DMS114 treated with DMSO at 0.1 percent for 48 hours (cell line): ENCODE results near the gene HOXA9.

Experiments
- DNase-seq: peaks from one replicate; lab custom pipeline; 2025; ENCODE audit not compliant: unreplicated experiment; lab: John Stamatoyannopoulos, UW

HOXA9 gene

GRCh38 chr7:27201580-27202017 is 36.3 kb upstream of the HOXA9 start:
- no peak for DNase-seq

GRCh38 chr7:27200761-27201579 is 35.6 kb upstream of the HOXA9 start:
- DNase-seq, result no peak

- DNase-seq, result no peak
These were observed 34.8 kb upstream of the HOXA9 start, which contains the start of gene HOXA13 for GRCh38 chr7:27199849-27200760. HOXA13 (minus strand) TSS chr7:27200091; CDS start chr7:27200077, 14 bp downstream.

GRCh38 chr7:27198871-27199801 is 33.8 kb upstream of the HOXA9 start:
- no peak for DNase-seq

- DNase-seq, result no peak
These were observed 33.0 kb upstream of the HOXA9 start for GRCh38 chr7:27198138-27198841.

- DNase-seq, result no peak
These were observed 32.1 kb upstream of the HOXA9 start for GRCh38 chr7:27197137-27198042.

- peak; percentile 74 for DNase-seq
These were observed 31.0 kb upstream of the HOXA9 start for GRCh38 chr7:27196287-27196767.

- DNase-seq, result no peak
These were observed 29.5 kb upstream of the HOXA9 start for GRCh38 chr7:27194686-27195379.

GRCh38 chr7:27194002-27194352 is 28.6 kb upstream of the HOXA9 start:
- DNase-seq, result no peak

- no peak for DNase-seq
These were observed 28.1 kb upstream of the HOXA9 start for GRCh38 chr7:27193335-27194001.

- no peak for DNase-seq
These were observed 27.4 kb upstream of the HOXA9 start for GRCh38 chr7:27192546-27193334.

GRCh38 chr7:27191833-27192545 is 26.7 kb upstream of the HOXA9 start:
- DNase-seq, result no peak

GRCh38 chr7:27191161-27191731 is 25.9 kb upstream of the HOXA9 start:
- DNase-seq, result no peak

GRCh38 chr7:27189997-27190748 is 24.8 kb upstream of the HOXA9 start:
- DNase-seq, result no peak

- no peak for DNase-seq
These were observed 24.1 kb upstream of the HOXA9 start for GRCh38 chr7:27189295-27189996.
